KMS-11 (cell line): ENCODE data around the gene NCEH1.

Experiments
- H2AFZ ChIP-seq: fragments of 200-600 bp; sonication (generic); 2 replicates; pipeline ENCODE4 v1.6.1; 2016; ENCODE audit warnings: antibody characterized with exemption, mixed run types, low read depth
- H3K27ac ChIP-seq: fragments of 200-600 bp; sonication (generic); 2 replicates; pipeline ENCODE4 v1.6.1; 2016; ENCODE audit warnings: mild to moderate bottlenecking, mixed run types
- H3K27me3 ChIP-seq: fragments of 200-600 bp; sonication (generic); 2 replicates; pipeline ENCODE4 v1.6.1; 2017; ENCODE audit warnings: mild to moderate bottlenecking, low read depth, mixed run types, moderate library complexity; ENCODE audit not compliant: insufficient read depth
- H3K36me3 ChIP-seq: fragments of 200-600 bp; sonication (generic); 2 replicates; pipeline ENCODE4 v1.6.1; 2017; ENCODE audit warnings: mild to moderate bottlenecking, mixed run types; ENCODE audit not compliant: insufficient read depth
- H3K4me1 ChIP-seq: fragments of 200-600 bp; sonication (generic); 2 replicates; pipeline ENCODE4 v1.6.1; 2016; ENCODE audit warnings: mild to moderate bottlenecking, low read depth, mixed run types; ENCODE audit not compliant: poor library complexity, severe bottlenecking
- H3K4me2 ChIP-seq: fragments of 200-600 bp; sonication (generic); 2 replicates; pipeline ENCODE4 v1.7.0; 2016; ENCODE audit warnings: mild to moderate bottlenecking, mixed run types
- H3K4me3 ChIP-seq: fragments of 200-600 bp; sonication (generic); IDR thresholded peaks from 2 replicates; pipeline ENCODE4 v1.6.1; 2017; ENCODE audit warnings: low read depth, low read length, mixed read lengths; ENCODE audit not compliant: insufficient read depth
- H3K79me2 ChIP-seq: fragments of 200-600 bp; sonication (generic); 2 replicates; pipeline ENCODE4 v1.6.1; 2016; ENCODE audit warnings: low read depth, mixed run types; ENCODE audit not compliant: insufficient read depth
- H3K9ac ChIP-seq: fragments of 200-600 bp; sonication (generic); 2 replicates; pipeline ENCODE4 v1.6.1; 2016; ENCODE audit warnings: mild to moderate bottlenecking, mixed run types
- H4K20me1 ChIP-seq: fragments of 200-600 bp; sonication (generic); 2 replicates; pipeline ENCODE4 v1.6.1; 2016; ENCODE audit warnings: mild to moderate bottlenecking, mixed run types; ENCODE audit not compliant: insufficient read depth
- CTCF ChIP-seq: fragments of 200-600 bp; sonication (generic); conservative IDR thresholded peaks from 2 replicates; pipeline ENCODE4 v1.6.1; 2017; ENCODE audit warnings: low read depth, mild to moderate bottlenecking, antibody characterized with exemption, low read length, moderate library complexity, mixed read lengths

NCEH1 gene

GRCh38 chr3:172675441-172676193 lies 35.2 kb downstream of the NCEH1 start:
- peak; percentile 88 for TF ChIP-seq CTCF
- Histone ChIP-seq H4K20me1 (no peaks in the 10 kb centered on the region), H3K4me3 (no peak overlapping the region), H3K9ac (no peak overlapping the region), H3K27ac (no peak overlapping the region), H3K4me2 (no peak overlapping the region), H3K4me1 (no peaks in the 10 kb centered on the region), H3K27me3 (no peaks in the 10 kb centered on the region), H3K79me2 (no peaks in the 10 kb centered on the region), H2AFZ (no peak overlapping the region), H3K36me3 (no peaks in the 10 kb centered on the region)

- H3K4me1 ChIP-seq, result no peaks in the 10 kb centered on the region
- H3K27ac ChIP-seq, result no peak overlapping the region
- H3K9ac ChIP-seq, result no peak overlapping the region
- no peak overlapping the region for H2AFZ ChIP-seq
- TF ChIP-seq CTCF, result peak; percentile 95
- no peaks in the 10 kb centered on the region for H3K79me2 ChIP-seq
- no peaks in the 10 kb centered on the region for H3K27me3 ChIP-seq
- H3K36me3 ChIP-seq, result no peaks in the 10 kb centered on the region
- no peak overlapping the region for H3K4me3 ChIP-seq
- no peaks in the 10 kb centered on the region for H4K20me1 ChIP-seq
- no peak overlapping the region for H3K4me2 ChIP-seq
These were observed 37.6 kb downstream of the NCEH1 start for GRCh38 chr3:172673210-172673679.

GRCh38 chr3:172669021-172669420 lies 41.8 kb downstream of the NCEH1 start:
- Histone ChIP-seq H2AFZ (no peak overlapping the region), H3K27ac (no peak overlapping the region), H3K27me3 (no peaks in the 10 kb centered on the region), H3K4me1 (peaks cover 5% of the 10 kb centered on the region), H3K79me2 (no peaks in the 10 kb centered on the region), H3K36me3 (no peaks in the 10 kb centered on the region), H3K4me3 (no peak overlapping the region), H3K4me2 (no peak overlapping the region), H3K9ac (no peak overlapping the region), H4K20me1 (no peaks in the 10 kb centered on the region)
- TF ChIP-seq CTCF, result no peak

GRCh38 chr3:172666873-172667694 lies 43.8 kb downstream of the NCEH1 start:
- Histone ChIP-seq H4K20me1 (no peaks in the 10 kb centered on the region), H3K4me3 (no peak overlapping the region), H2AFZ (no peak overlapping the region), H3K27ac (no peak overlapping the region), H3K79me2 (no peaks in the 10 kb centered on the region), H3K9ac (no peak overlapping the region), H3K27me3 (no peaks in the 10 kb centered on the region), H3K4me2 (no peak overlapping the region), H3K36me3 (no peaks in the 10 kb centered on the region), H3K4me1 (peaks cover 5% of the 10 kb centered on the region)
- peak; percentile 95 for TF ChIP-seq CTCF
